SJCRH30 (cell line): ENCODE measurements around the gene MICAL3. TPM values are rescaled to one million over a fixed set of nuclear protein-coding genes. Genes with fewer than 3 reads are reported as not detected.

Experiments used
- DNase-seq, 2 experiments: peaks; one replicate each; pipeline ENCODE4 v3.0.0-alpha.2; 2015 to 2020
- H3K27ac ChIP-seq: fragments of 250-450 bp; sonication (Bioruptor Pico); 2 replicates; pipeline ENCODE4 v1.5.1; 2020; ENCODE audit warnings: mild to moderate bottlenecking, moderate library complexity
- H3K27me3 ChIP-seq: fragments of 250-450 bp; sonication (Bioruptor Pico); 2 replicates; pipeline ENCODE4 v1.5.1; 2020; ENCODE audit warnings: mild to moderate bottlenecking, moderate library complexity
- H3K36me3 ChIP-seq: fragments of 250-450 bp; sonication (Bioruptor Pico); 2 replicates; pipeline ENCODE4 v1.5.1; 2020; ENCODE audit warnings: mild to moderate bottlenecking, moderate library complexity
- H3K4me1 ChIP-seq: fragments of 250-450 bp; sonication (Bioruptor Pico); 2 replicates; pipeline ENCODE4 v1.5.1; 2020; ENCODE audit warnings: mild to moderate bottlenecking, moderate library complexity
- H3K4me3 ChIP-seq: fragments of 250-450 bp; sonication (Bioruptor Pico); 2 replicates; pipeline ENCODE4 v1.5.1; 2020; ENCODE audit warnings: mild to moderate bottlenecking, moderate library complexity
- H3K9me3 ChIP-seq: fragments of 250-450 bp; sonication (Bioruptor Pico); replicated peaks from 2 replicates; pipeline ENCODE4 v1.5.1; 2020; ENCODE audit warnings: mild to moderate bottlenecking, moderate library complexity
- total RNA-seq: library from RNA; depleted of rRNA; stranded (reverse); fragments of >200 nt; shearing (Covaris generic); gene quantifications from 2 replicates; pipeline ENCODE4 v1.2.3, GENCODE V29; 2014

MICAL3 gene
- total RNA-seq, 1 experiment from 2014 or later = 26.1 TPM

- Histone ChIP-seq H3K4me3 (no peak overlapping the region), H3K27me3 (no peaks in the 10 kb centered on the region), H3K9me3 (no peaks in the 10 kb centered on the region), H3K27ac (no peak overlapping the region), H3K4me1 (peaks cover 42% of the 10 kb centered on the region), H3K36me3 (no peaks in the 10 kb centered on the region)
- no peak for DNase-seq
Observed at GRCh38 chr22:17927062-17927461, 97.3 kb downstream of the MICAL3 start.

GRCh38 chr22:17926516-17926915, 97.8 kb downstream of the MICAL3 start:
- Histone ChIP-seq H3K27ac (no peak overlapping the region), H3K36me3 (no peaks in the 10 kb centered on the region), H3K9me3 (no peaks in the 10 kb centered on the region), H3K4me1 (peaks cover 43% of the 10 kb centered on the region), H3K27me3 (no peaks in the 10 kb centered on the region), H3K4me3 (no peak overlapping the region)
- DNase-seq = no peak

- H3K4me3 ChIP-seq = no peak overlapping the region
- H3K27ac ChIP-seq = no peak overlapping the region
- no peak for DNase-seq
- H3K36me3 ChIP-seq = no peaks in the 10 kb centered on the region
- peaks cover 48% of the 10 kb centered on the region for H3K4me1 ChIP-seq
- H3K27me3 ChIP-seq = no peaks in the 10 kb centered on the region
- H3K9me3 ChIP-seq = no peaks in the 10 kb centered on the region
Observed at GRCh38 chr22:17925431-17925841, 98.9 kb downstream of the MICAL3 start.

- Histone ChIP-seq H3K4me1 (peaks cover 49% of the 10 kb centered on the region), H3K36me3 (no peaks in the 10 kb centered on the region), H3K9me3 (no peaks in the 10 kb centered on the region), H3K27ac (no peak overlapping the region), H3K4me3 (no peak overlapping the region), H3K27me3 (no peaks in the 10 kb centered on the region)
- DNase-seq = no peak
Observed at GRCh38 chr22:17924735-17925364, 99.5 kb downstream of the MICAL3 start.

- no peak overlapping the region for H3K4me3 ChIP-seq
- peak overlapping the region; percentile 54; the same call in 1 of the 2 replicates for H3K27ac ChIP-seq
- no peaks in the 10 kb centered on the region for H3K9me3 ChIP-seq
- no peaks in the 10 kb centered on the region for H3K27me3 ChIP-seq
- peaks cover 54% of the 10 kb centered on the region for H3K4me1 ChIP-seq
- DNase-seq = no peak
- no peaks in the 10 kb centered on the region for H3K36me3 ChIP-seq
Observed at GRCh38 chr22:17924076-17924475, 100.3 kb downstream of the MICAL3 start.

- Histone ChIP-seq H3K27ac (peak overlapping the region; percentile 54), H3K27me3 (no peaks in the 10 kb centered on the region), H3K9me3 (no peaks in the 10 kb centered on the region), H3K36me3 (no peaks in the 10 kb centered on the region), H3K4me1 (peaks cover 60% of the 10 kb centered on the region), H3K4me3 (no peak overlapping the region)
- DNase-seq = peak; percentile 60 to 73
Observed at GRCh38 chr22:17922925-17923903, 101.1 kb downstream of the MICAL3 start.

GRCh38 chr22:17921871-17922821, 102.2 kb downstream of the MICAL3 start:
- Histone ChIP-seq H3K4me1 (peaks cover 66% of the 10 kb centered on the region), H3K4me3 (no peak overlapping the region), H3K9me3 (no peaks in the 10 kb centered on the region), H3K27ac (peak overlapping the region; percentile 54), H3K27me3 (no peaks in the 10 kb centered on the region), H3K36me3 (no peaks in the 10 kb centered on the region)
- no peak for DNase-seq

- peaks cover 66% of the 10 kb centered on the region for H3K4me1 ChIP-seq
- H3K9me3 ChIP-seq = no peaks in the 10 kb centered on the region
- DNase-seq = no peak
- H3K4me3 ChIP-seq = no peak overlapping the region
- H3K36me3 ChIP-seq = no peaks in the 10 kb centered on the region
- no peaks in the 10 kb centered on the region for H3K27me3 ChIP-seq
- no peak overlapping the region for H3K27ac ChIP-seq
Observed at GRCh38 chr22:17920992-17921650, 103.2 kb downstream of the MICAL3 start.

GRCh38 chr22:17920145-17920605, 104.2 kb downstream of the MICAL3 start:
- H3K4me1 ChIP-seq = peaks cover 66% of the 10 kb centered on the region
- peak; percentile 36 to 42 for DNase-seq
- no peaks in the 10 kb centered on the region for H3K9me3 ChIP-seq
- H3K27ac ChIP-seq = peak overlapping the region; percentile 69
- H3K36me3 ChIP-seq = no peaks in the 10 kb centered on the region
- no peak overlapping the region for H3K4me3 ChIP-seq
- no peaks in the 10 kb centered on the region for H3K27me3 ChIP-seq

- Histone ChIP-seq H3K4me3 (no peak overlapping the region), H3K4me1 (peaks cover 62% of the 10 kb centered on the region)
Observed at GRCh38 chr22:17919276-17920144, 104.9 kb downstream of the MICAL3 start.

GRCh38 chr22:17918840-17919239, 105.5 kb downstream of the MICAL3 start:
- Histone ChIP-seq H3K27me3 (no peaks in the 10 kb centered on the region), H3K9me3 (no peaks in the 10 kb centered on the region), H3K4me1 (peaks cover 57% of the 10 kb centered on the region), H3K36me3 (no peaks in the 10 kb centered on the region), H3K27ac (peak overlapping the region; percentile 69), H3K4me3 (no peak overlapping the region)
- DNase-seq = peak; percentile 81 to 86

More at GRCh38 chr22:17919276-17920144, 104.9 kb downstream of the MICAL3 start:
- Histone ChIP-seq H3K36me3 (no peaks in the 10 kb centered on the region), H3K27me3 (no peaks in the 10 kb centered on the region), H3K27ac (peak overlapping the region; percentile 69), H3K9me3 (no peaks in the 10 kb centered on the region)
- DNase-seq = peak in 1 of 2 experiments; percentile 19

- Histone ChIP-seq H3K36me3 (no peaks in the 10 kb centered on the region), H3K9me3 (no peaks in the 10 kb centered on the region), H3K4me1 (peaks cover 57% of the 10 kb centered on the region), H3K27me3 (no peaks in the 10 kb centered on the region), H3K27ac (no peak overlapping the region), H3K4me3 (no peak overlapping the region)
- no peak for DNase-seq
Observed at GRCh38 chr22:17917490-17917983, 106.8 kb downstream of the MICAL3 start.
